ENCODE measurements around the gene WNT4.

DNA sequence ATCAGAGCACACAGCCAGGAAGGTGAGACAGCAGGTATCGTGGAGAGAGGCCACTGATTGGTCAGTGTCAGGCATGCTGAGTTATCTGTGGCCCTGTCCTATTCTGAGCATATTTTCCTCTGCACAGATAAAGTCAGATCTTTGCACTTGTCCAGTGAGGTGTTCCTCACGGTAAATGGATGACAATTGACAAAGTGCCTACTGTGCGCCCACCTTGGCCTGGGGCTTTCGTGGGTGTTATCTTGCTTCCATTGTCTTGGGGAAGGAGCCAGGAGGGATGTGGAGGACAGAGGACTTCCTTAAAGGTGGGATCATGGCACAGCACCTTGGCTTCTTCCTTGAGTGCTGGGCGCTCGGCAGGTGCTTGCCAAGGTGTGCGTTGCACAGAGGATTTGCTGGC is 46.0 kb upstream of the WNT4 start:
- TF ChIP-seq, protein P1, sequence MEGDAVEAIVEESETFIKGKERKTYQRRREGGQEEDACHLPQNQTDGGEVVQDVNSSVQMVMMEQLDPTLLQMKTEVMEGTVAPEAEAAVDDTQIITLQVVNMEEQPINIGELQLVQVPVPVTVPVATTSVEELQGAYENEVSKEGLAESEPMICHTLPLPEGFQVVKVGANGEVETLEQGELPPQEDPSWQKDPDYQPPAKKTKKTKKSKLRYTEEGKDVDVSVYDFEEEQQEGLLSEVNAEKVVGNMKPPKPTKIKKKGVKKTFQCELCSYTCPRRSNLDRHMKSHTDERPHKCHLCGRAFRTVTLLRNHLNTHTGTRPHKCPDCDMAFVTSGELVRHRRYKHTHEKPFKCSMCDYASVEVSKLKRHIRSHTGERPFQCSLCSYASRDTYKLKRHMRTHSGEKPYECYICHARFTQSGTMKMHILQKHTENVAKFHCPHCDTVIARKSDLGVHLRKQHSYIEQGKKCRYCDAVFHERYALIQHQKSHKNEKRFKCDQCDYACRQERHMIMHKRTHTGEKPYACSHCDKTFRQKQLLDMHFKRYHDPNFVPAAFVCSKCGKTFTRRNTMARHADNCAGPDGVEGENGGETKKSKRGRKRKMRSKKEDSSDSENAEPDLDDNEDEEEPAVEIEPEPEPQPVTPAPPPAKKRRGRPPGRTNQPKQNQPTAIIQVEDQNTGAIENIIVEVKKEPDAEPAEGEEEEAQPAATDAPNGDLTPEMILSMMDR (IDR thresholded peaks at IDR 0.05): no peak
- TF ChIP-seq POLR2AphosphoS5 (IDR thresholded peaks at IDR 0.05): no peak
- no peak for TF ChIP-seq POLR2A (IDR thresholded peaks at IDR 0.05)

Measured in prostate gland (tissue), 2 donors.